SK-N-SH (cell line): ENCODE measurements around the gene MRPL1. TPM values are rescaled to one million over a fixed set of nuclear protein-coding genes. Genes with fewer than 3 reads are reported as not detected.

Experiments
- CTCF ChIA-PET: fragments of 300-600, 350-600 bp; formaldehyde crosslinking; extraction: SDS; loops from one replicate; lab custom pipeline; 2021; lab: Yijun Ruan, JAX
- POLR2A ChIA-PET: fragments of 350-600 bp; sonication (Branson Sonifier 250); formaldehyde crosslinking; extraction: SDS; loops from one replicate; lab custom pipeline; 2020; ENCODE audit warnings: antibody characterized with exemption, inconsistent platforms; lab: Yijun Ruan, JAX
- DNase-seq: peaks from one replicate; pipeline ENCODE4 v3.0.0; 2012
- H2AFZ ChIP-seq: fragments of 200-600 bp; sonication (generic); 2 replicates; pipeline ENCODE4 v1.8.1; 2016; ENCODE audit warnings: antibody characterized with exemption, mild to moderate bottlenecking, low read depth
- H3F3A ChIP-seq: fragments of 200-600 bp; sonication (generic); replicated peaks from 2 replicates; pipeline ENCODE3; 2016; ENCODE audit warnings: antibody characterized with exemption, mild to moderate bottlenecking; ENCODE audit not compliant: insufficient read depth
- H3K27ac ChIP-seq, 2 experiments: fragments of 200-500 bp in 1 of 2; fragments of 200-600 bp in 1 of 2; sonication (Bioruptor generic) in 1 of 2; sonication (generic), shearing (Covaris generic) in 1 of 2; 2 replicates each; pipeline versions ENCODE4 v1.5.1 to v1.6.1; 2014 to 2016; ENCODE audit warnings: low read depth in 2 of 2, inconsistent platforms in 1 of 2, low read length in 1 of 2, mild to moderate bottlenecking in 1 of 2, mixed read lengths in 1 of 2
- H3K27me3 ChIP-seq: fragments of 200-600 bp; sonication (generic), shearing (Covaris generic); 2 replicates; pipeline ENCODE4 v1.6.1; 2016; ENCODE audit warnings: mixed run types; ENCODE audit not compliant: insufficient read depth
- H3K36me3 ChIP-seq, 2 experiments: fragments of 200-500 bp in 1 of 2; fragments of 200-600 bp in 1 of 2; sonication (Bioruptor generic) in 1 of 2; sonication (generic) in 1 of 2; replicated peaks in 1 of 2; 2 replicates each; pipeline versions ENCODE3 to v1.5.1; 2014 to 2016; ENCODE audit warnings: low read length in 1 of 2, mild to moderate bottlenecking in 1 of 2; ENCODE audit not compliant: insufficient read depth in 2 of 2, control insufficient read depth in 1 of 2
- H3K4me1 ChIP-seq, 2 experiments: fragments of 200-500 bp in 1 of 2; fragments of 200-600 bp in 1 of 2; sonication (Bioruptor generic) in 1 of 2; sonication (generic), shearing (Covaris generic) in 1 of 2; 2 replicates each; pipeline versions ENCODE4 v1.5.1 to v1.6.1; 2014 to 2016; ENCODE audit warnings: low read depth in 1 of 2, low read length in 1 of 2, mixed run types in 1 of 2; ENCODE audit not compliant: insufficient read depth in 2 of 2, control insufficient read depth in 1 of 2
- H3K4me2 ChIP-seq: fragments of 200-600 bp; sonication (generic), shearing (Covaris generic); 2 replicates; pipeline ENCODE4 v1.6.1; 2017; ENCODE audit warnings: mixed run types
- H3K4me3 ChIP-seq, 2 experiments: fragments of 200-500 bp in 1 of 2; fragments of 200-600 bp in 1 of 2; sonication (Bioruptor generic) in 1 of 2; sonication (generic), shearing (Covaris generic) in 1 of 2; 2 replicates each; pipeline versions ENCODE4 v1.5.1 to v1.8.1; 2014 to 2016; ENCODE audit warnings: low read depth in 2 of 2, inconsistent platforms in 1 of 2, low read length in 1 of 2, mild to moderate bottlenecking in 1 of 2, mixed read lengths in 1 of 2, moderate library complexity in 1 of 2
- H3K79me2 ChIP-seq: fragments of 200-600 bp; sonication (generic); 2 replicates; pipeline ENCODE4 v1.8.1; 2017; ENCODE audit warnings: mild to moderate bottlenecking; ENCODE audit not compliant: insufficient read depth
- H3K9ac ChIP-seq: fragments of 200-600 bp; sonication (generic); 2 replicates; pipeline ENCODE4 v1.6.1; 2017; ENCODE audit warnings: mixed run types
- H3K9me2 ChIP-seq: fragments of 200-600 bp; sonication (generic); 2 replicates; pipeline ENCODE4 v1.6.1; 2017; ENCODE audit warnings: mixed run types
- H3K9me3 ChIP-seq: fragments of 200-600 bp; sonication (generic); 2 replicates; pipeline ENCODE4 v1.6.1; 2017; ENCODE audit warnings: mixed run types, mild to moderate bottlenecking, moderate library complexity
- H4K20me1 ChIP-seq: fragments of 200-600 bp; sonication (generic); 2 replicates; pipeline ENCODE4 v1.6.1; 2017; ENCODE audit warnings: mild to moderate bottlenecking, mixed run types; ENCODE audit not compliant: insufficient read depth
- CHD2 ChIP-seq: fragments of 150-350 bp; IDR thresholded peaks from 2 replicates; pipeline ENCODE4 v1.6.1; 2018; ENCODE audit warnings: low read length; ENCODE audit not compliant: partially characterized antibody
- EP300 ChIP-seq, 2 experiments: IDR thresholded peaks; 2 replicates each; pipeline versions ENCODE4 v1.4.0 to v1.6.1; 2012; ENCODE audit warnings: borderline replicate concordance in 1 of 2, low read depth in 1 of 2, low read length in 1 of 2
- MEF2A ChIP-seq: IDR thresholded peaks from 2 replicates; pipeline ENCODE4 v1.4.0; 2012; ENCODE audit warnings: low read depth, borderline replicate concordance
- MXI1 ChIP-seq: IDR thresholded peaks from 2 replicates; pipeline ENCODE4 v1.6.1; 2012; ENCODE audit warnings: mild to moderate bottlenecking, low read depth, low read length, improper control_type of control experiment
- NRF1 ChIP-seq: IDR thresholded peaks from 2 replicates; pipeline ENCODE4 v1.6.1; 2012; ENCODE audit warnings: low read depth, mild to moderate bottlenecking, low read length
- RAD21 ChIP-seq: IDR thresholded peaks from 2 replicates; pipeline ENCODE4 v1.6.1; 2012; ENCODE audit warnings: mild to moderate bottlenecking, low read length
- RCOR1 ChIP-seq: fragments of 150-350 bp; IDR thresholded peaks from 2 replicates; pipeline ENCODE4 v1.6.1; 2017; ENCODE audit warnings: antibody characterized with exemption, low read length
- RXRA ChIP-seq: IDR thresholded peaks from 2 replicates; pipeline ENCODE4 v1.4.0; 2012; ENCODE audit warnings: low read depth, mild to moderate bottlenecking, borderline replicate concordance
- SMC3 ChIP-seq: IDR thresholded peaks from 2 replicates; pipeline ENCODE4 v1.6.1; 2012; ENCODE audit warnings: low read depth, low read length, improper control_type of control experiment
- TEAD4 ChIP-seq: IDR thresholded peaks from 2 replicates; pipeline ENCODE4 v1.4.0; 2012; ENCODE audit warnings: mild to moderate bottlenecking, borderline replicate concordance; ENCODE audit not compliant: insufficient read depth
- WGBS: methylation state at CpG from one replicate; pipeline ENCODE4 v1.1.6; 2017; ENCODE audit warnings: low lambda C conversion rate; 5-methylcytosine and 5-hydroxymethylcytosine counted together
- polyA plus RNA-seq, 3 experiments: library from polyadenylated mRNA; depleted of rRNA; stranded (reverse); fragments of >200 nt; gene quantifications; 2 replicates each; pipeline ENCODE4 v1.2.3, GENCODE V29; 2012
- TF ChIP-seq, protein P1 (sequence below): IDR thresholded peaks from 2 replicates; pipeline ENCODE4; 2012
- TF ChIP-seq, protein P2 (sequence below): IDR thresholded peaks from 2 replicates; pipeline ENCODE4 v1.6.1; 2012; ENCODE audit warnings: mild to moderate bottlenecking, low read depth, low read length, moderate library complexity
- TF ChIP-seq, protein P3 (sequence below): fragments of 200-600 bp; sonication (generic); IDR thresholded peaks from 2 replicates; pipeline ENCODE4 v1.6.1; 2017; ENCODE audit warnings: antibody characterized with exemption, mild to moderate bottlenecking, moderate library complexity
- TF ChIP-seq, protein P4 (sequence below): fragments of 150-350 bp; IDR thresholded peaks from 2 replicates; pipeline ENCODE4 v1.6.1; 2016; ENCODE audit warnings: mild to moderate bottlenecking, low read depth, low read length

Gene MRPL1
- polyA plus RNA-seq, 1 of the 3 experiments (the other 2 are of a cell fraction) = 11.0 TPM

DNA sequence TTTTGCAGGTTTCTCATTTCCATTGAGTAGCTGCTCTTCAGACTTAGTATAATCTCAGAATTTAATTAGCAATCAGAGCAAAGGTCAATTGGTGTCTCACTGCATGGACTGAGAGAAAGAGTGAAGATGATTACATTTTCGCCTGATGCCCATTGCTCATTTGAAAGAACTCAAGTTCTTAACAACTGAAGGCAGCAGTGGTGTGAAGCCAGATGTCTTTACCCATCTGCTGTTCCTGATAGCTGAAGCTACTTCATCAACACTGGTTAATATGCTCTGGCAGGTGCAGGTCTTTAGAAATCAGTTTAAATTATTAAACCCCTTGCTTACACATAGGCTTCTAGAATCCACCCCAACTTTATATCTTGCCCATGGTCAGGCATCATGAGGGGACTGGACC, 130.0 kb downstream of the MRPL1 start:
- POLR2A ChIA-PET = interaction anchor here (1.2 kb wide), 1 partner anchor 64 kb away, joined by 3 read pairs; the partner anchor contains the start of gene FRAS1
- H4K20me1 ChIP-seq = no peaks in the 10 kb centered on the region
- H3K4me3 ChIP-seq = no peak overlapping the region
- H3K4me2 ChIP-seq = no peak overlapping the region
- 90% methylated on average over 1 of the region's 1 CpG for WGBS
- TF ChIP-seq MEF2A (no peak), MXI1 (no peak)
- H3F3A ChIP-seq = peaks cover 14% of the 10 kb centered on the region
- no peaks in the 10 kb centered on the region for H3K9me3 ChIP-seq
- no peaks in the 10 kb centered on the region for H3K36me3 ChIP-seq
- peaks cover 0 to 35% of the 10 kb centered on the region in 2 experiments; a peak in 2 of 4 replicates for H3K4me1 ChIP-seq
- no peak overlapping the region for H2AFZ ChIP-seq
- no peaks in the 10 kb centered on the region for H3K27me3 ChIP-seq
- DNase-seq = no peak
- CTCF ChIA-PET = interaction anchor here (1.3 to 2.4 kb wide), 4 partner anchors 32 to 524 kb away, joined by 3 to 18 read pairs (median 8); no protein-coding TSS in a partner anchor
- peak overlapping the region in 1 of 2 experiments; percentile 97; a peak in 1 of 4 replicates for H3K27ac ChIP-seq
- no peaks in the 10 kb centered on the region for H3K79me2 ChIP-seq
- no peaks in the 10 kb centered on the region for H3K9me2 ChIP-seq
- H3K9ac ChIP-seq = no peak overlapping the region

DNA sequence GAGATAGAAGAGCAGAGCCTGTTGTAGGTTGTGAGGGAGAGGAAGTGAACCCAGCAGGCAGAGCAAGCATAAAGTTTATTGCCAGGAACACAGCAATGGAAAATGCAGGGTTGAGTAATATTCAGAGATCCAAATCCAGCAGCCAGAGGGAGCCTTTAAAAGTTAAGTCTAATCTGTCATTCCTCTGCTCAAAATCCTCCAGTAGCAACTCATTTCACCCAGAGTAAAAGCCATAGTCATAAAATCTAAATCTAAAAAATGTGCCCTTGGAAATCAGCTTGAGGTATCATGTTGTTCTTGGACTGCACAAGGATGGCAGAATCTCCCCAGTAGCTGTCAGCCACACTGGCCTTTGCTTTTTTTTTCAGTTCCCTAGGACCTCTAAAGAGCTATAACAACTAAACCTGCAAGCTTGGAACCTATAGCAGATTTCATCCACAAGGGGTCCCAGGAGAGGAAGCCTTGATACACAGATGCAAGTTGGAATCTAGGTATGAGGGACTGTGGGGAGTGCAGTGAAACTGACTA, 131.6 kb downstream of the MRPL1 start:
- H3K27me3 ChIP-seq = no peaks in the 10 kb centered on the region
- H4K20me1 ChIP-seq = no peaks in the 10 kb centered on the region
- peaks cover 14% of the 10 kb centered on the region for H3F3A ChIP-seq
- DNase-seq = peak; percentile 57
- H3K4me2 ChIP-seq = 0 out of 2 replicates have a peak overlapping the region, but pooled peaks have one; percentile 11
- peak overlapping the region in 1 of 2 experiments; percentile 53; a peak in 1 of 4 replicates for H3K27ac ChIP-seq
- POLR2A ChIA-PET = no interaction called here
- H3K4me1 ChIP-seq = peaks cover 0 to 35% of the 10 kb centered on the region in 2 experiments; a peak in 2 of 4 replicates
- no peak overlapping the region; a peak in 1 of 4 replicates for H3K4me3 ChIP-seq
- no peak overlapping the region for H3K9ac ChIP-seq
- no peak overlapping the region for H2AFZ ChIP-seq
- H3K36me3 ChIP-seq = no peaks in the 10 kb centered on the region
- TF ChIP-seq SMC3 (peak; percentile 69), CHD2 (peak; percentile 28), RCOR1 (0 out of 2 replicates have a peak, but pooled peaks have one; percentile 23), NRF1 (no peak), TEAD4 (no peak), RXRA (no peak), MEF2A (no peak), RAD21 (peak; percentile 71), EP300 (IDR thresholded peaks at IDR 0.05; ENCODE audit: borderline replicate concordance in 1 of 2, low read depth in 1 of 2, low read length in 1 of 2) (peak in 1 of 2 experiments; percentile 29; a peak in 1 of 4 replicates)
- TF ChIP-seq, protein P1, sequence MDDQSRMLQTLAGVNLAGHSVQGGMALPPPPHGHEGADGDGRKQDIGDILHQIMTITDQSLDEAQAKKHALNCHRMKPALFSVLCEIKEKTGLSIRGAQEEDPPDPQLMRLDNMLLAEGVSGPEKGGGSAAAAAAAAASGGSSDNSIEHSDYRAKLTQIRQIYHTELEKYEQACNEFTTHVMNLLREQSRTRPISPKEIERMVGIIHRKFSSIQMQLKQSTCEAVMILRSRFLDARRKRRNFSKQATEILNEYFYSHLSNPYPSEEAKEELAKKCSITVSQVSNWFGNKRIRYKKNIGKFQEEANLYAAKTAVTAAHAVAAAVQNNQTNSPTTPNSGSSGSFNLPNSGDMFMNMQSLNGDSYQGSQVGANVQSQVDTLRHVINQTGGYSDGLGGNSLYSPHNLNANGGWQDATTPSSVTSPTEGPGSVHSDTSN = peak; percentile 17; the same call in 1 of the 2 replicates
- TF ChIP-seq, protein P2, sequence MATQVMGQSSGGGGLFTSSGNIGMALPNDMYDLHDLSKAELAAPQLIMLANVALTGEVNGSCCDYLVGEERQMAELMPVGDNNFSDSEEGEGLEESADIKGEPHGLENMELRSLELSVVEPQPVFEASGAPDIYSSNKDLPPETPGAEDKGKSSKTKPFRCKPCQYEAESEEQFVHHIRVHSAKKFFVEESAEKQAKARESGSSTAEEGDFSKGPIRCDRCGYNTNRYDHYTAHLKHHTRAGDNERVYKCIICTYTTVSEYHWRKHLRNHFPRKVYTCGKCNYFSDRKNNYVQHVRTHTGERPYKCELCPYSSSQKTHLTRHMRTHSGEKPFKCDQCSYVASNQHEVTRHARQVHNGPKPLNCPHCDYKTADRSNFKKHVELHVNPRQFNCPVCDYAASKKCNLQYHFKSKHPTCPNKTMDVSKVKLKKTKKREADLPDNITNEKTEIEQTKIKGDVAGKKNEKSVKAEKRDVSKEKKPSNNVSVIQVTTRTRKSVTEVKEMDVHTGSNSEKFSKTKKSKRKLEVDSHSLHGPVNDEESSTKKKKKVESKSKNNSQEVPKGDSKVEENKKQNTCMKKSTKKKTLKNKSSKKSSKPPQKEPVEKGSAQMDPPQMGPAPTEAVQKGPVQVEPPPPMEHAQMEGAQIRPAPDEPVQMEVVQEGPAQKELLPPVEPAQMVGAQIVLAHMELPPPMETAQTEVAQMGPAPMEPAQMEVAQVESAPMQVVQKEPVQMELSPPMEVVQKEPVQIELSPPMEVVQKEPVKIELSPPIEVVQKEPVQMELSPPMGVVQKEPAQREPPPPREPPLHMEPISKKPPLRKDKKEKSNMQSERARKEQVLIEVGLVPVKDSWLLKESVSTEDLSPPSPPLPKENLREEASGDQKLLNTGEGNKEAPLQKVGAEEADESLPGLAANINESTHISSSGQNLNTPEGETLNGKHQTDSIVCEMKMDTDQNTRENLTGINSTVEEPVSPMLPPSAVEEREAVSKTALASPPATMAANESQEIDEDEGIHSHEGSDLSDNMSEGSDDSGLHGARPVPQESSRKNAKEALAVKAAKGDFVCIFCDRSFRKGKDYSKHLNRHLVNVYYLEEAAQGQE = no peak
- TF ChIP-seq, protein P3, sequence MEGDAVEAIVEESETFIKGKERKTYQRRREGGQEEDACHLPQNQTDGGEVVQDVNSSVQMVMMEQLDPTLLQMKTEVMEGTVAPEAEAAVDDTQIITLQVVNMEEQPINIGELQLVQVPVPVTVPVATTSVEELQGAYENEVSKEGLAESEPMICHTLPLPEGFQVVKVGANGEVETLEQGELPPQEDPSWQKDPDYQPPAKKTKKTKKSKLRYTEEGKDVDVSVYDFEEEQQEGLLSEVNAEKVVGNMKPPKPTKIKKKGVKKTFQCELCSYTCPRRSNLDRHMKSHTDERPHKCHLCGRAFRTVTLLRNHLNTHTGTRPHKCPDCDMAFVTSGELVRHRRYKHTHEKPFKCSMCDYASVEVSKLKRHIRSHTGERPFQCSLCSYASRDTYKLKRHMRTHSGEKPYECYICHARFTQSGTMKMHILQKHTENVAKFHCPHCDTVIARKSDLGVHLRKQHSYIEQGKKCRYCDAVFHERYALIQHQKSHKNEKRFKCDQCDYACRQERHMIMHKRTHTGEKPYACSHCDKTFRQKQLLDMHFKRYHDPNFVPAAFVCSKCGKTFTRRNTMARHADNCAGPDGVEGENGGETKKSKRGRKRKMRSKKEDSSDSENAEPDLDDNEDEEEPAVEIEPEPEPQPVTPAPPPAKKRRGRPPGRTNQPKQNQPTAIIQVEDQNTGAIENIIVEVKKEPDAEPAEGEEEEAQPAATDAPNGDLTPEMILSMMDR = peak; percentile 79
- TF ChIP-seq, protein P4, sequence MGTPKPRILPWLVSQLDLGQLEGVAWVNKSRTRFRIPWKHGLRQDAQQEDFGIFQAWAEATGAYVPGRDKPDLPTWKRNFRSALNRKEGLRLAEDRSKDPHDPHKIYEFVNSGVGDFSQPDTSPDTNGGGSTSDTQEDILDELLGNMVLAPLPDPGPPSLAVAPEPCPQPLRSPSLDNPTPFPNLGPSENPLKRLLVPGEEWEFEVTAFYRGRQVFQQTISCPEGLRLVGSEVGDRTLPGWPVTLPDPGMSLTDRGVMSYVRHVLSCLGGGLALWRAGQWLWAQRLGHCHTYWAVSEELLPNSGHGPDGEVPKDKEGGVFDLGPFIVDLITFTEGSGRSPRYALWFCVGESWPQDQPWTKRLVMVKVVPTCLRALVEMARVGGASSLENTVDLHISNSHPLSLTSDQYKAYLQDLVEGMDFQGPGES = no peak
- CTCF ChIA-PET = interaction anchor here (0.6 to 2.4 kb wide), 18 partner anchors 11 to 529 kb away, joined by 3 to 18 read pairs (median 4); partner anchors contain the start of gene FRAS1
- no peaks in the 10 kb centered on the region for H3K9me3 ChIP-seq
- no peaks in the 10 kb centered on the region for H3K79me2 ChIP-seq
- no peaks in the 10 kb centered on the region for H3K9me2 ChIP-seq
